GM12891 (cell line): ENCODE measurements around the gene NASP.

Experiments used
- POLR2A ChIP-seq: IDR thresholded peaks from 2 replicates; pipeline ENCODE4 v1.6.1; 2011; ENCODE audit warnings: low read depth, low read length, control low read depth
- POLR2AphosphoS5 ChIP-seq: IDR thresholded peaks from 2 replicates; pipeline ENCODE4 v1.6.1; 2011; ENCODE audit warnings: low read depth, low read length, control low read depth

GRCh38 chr1:45621501-45621836 lies 37.6 kb downstream of the NASP start:
- TF ChIP-seq POLR2A, result no peak
- no peak for TF ChIP-seq POLR2AphosphoS5
